Stimulated activated CD4-positive, alpha-beta T cell treated with anti-CD3 and anti-CD28 coated beads, TNF-alpha, amount 100 ng/mL, for 24 hours (primary cell): Measurements from ENCODE around the gene ZNF217.
"Not testable (repeated sequence)": the region's sequence is repeated elsewhere in the genome, so short reads cannot be mapped to it uniquely, and the experiment has no call there.

Experiments used
- DNase-seq, 3 experiments: peaks; one replicate each; pipeline ENCODE4 v3.0.0-alpha.2; 2020; ENCODE audit warnings: low read depth in 3 of 3

Gene ZNF217

DNA sequence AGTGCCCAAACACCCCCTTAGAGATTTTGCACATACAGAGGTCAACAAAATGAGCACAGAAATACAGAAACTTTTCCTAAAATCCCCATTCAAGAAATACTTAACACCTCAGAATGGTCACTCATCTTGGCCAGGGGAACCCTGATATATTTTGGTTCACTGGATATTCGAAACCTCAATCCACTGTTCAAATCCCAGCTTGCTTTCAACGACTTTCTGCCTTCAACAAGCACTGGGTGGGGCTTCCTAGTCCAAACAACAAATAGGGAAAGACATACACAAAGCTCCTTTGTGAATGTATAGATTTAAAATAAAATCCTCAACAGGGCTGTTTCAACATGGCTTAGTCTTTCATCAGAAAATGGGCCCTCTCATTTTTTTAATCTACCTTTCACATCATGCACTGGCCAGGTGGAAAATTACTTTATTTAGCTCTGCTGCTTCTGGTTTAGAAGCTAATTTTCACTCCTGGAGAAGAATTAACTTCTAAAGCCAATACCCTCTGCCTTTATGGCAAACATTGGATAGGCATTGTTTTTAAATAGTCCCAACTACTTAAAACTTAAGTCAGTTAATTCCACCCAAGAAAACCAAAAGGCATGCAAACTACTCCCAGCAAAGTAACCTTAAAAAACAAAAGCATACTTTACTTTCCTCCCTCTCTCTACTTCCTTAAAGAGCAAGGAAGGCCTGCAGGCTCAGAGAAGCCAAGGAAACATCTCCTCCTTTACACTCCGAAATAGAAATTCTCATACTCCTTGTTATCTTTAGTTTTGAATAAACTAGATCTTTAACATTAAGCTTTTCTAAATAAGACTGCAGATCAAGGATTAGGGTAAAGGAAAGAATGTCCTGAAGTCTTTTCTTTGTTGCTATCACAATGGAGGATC lies 9.7 kb downstream of the ZNF217 start:
- not testable (repeated sequence) for DNase-seq

DNA sequence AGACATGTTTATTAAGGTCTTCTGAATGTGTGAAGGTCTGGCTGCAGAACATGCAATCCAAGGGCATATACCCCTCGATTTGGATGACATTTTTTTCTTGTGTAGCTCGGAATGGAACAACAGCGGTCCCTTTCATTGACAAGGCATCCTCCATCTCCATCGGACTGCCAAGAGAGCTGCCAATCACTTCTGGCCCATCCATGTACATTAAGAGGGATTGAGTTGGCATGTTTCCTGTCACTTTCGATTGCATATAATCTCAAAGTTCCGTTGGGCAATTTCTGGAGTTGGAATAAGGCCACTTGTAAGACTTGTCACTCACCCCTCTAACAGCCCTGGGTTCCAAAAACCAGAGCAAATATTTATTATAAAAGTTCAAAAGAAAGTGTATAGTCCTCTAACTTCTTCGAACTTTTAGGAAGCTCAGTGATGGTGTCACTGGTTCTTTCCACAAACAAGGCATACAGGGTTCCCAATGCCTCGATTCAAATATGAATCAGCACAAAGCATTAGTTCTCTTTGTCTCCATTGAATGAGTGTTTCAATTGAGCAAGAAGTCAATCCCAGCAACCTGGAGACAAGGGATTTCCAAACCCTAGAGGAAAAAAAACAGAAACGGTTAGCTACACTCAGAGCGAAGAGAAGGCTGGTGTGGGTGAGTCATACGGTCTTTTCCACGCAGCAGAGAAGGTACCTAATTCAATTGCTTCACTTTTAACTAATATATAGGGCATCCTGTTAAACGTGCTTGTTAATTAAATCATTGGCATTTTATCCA lies 10.9 kb downstream of the ZNF217 start:
- peak in 2 of 3 experiments; percentile 29 to 48 for DNase-seq

DNA sequence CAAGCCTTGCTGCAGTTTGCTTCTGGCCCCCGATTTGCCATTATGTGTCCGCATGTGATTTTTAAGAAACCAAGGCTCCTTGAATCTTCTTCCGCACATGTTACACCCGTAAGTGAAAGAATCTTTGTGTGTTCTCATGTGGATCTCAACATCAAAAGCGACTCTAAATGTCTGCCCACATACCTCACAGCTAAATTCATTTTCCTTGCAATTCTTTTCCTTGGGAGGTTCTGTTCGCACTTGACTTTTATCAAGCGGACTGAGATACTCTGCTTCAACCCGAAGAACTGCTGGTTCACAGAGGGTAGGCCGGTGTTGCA lies 11.4 kb downstream of the ZNF217 start:
- no peak for DNase-seq

DNA sequence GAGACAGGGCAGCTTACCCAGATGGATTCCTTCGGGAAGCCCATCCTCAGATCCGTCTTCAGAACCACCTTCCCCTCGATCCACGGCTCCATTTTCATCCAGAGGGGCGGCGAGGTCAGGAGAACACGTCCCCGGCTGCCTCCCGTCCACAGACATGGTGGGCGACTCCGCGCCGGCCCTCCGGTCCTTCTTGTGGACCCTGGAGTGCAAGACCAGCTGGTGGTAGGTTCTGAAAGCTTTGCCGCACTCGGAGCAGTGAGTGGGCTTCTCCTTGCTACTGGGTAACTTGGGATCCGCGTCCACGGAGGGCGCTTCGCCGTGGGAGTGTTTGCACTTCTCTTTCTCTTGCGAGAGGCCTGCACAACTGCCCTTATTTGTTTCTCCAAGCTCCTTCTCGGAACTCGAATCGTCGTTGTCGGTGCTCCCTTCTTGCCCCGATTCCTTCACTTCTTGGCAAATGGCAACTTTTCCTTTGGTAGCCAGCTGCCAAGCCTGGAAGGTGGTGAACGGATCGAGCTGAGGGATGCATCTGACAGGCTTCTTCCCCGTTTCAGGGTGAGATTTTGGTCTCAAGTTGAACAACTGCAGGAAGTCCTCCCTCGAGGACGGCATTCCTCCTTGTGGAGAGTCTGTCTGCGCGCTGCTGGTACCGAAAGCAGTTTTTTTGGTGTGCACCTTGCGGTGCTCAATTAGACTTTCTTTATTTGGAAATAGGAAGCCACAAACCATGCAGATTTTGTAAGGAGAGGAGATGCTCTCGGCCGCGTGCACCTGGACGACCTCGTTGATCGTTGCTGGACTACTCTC lies 12.0 kb downstream of the ZNF217 start:
- peak in 1 of 3 experiments; percentile 21 for DNase-seq

DNA sequence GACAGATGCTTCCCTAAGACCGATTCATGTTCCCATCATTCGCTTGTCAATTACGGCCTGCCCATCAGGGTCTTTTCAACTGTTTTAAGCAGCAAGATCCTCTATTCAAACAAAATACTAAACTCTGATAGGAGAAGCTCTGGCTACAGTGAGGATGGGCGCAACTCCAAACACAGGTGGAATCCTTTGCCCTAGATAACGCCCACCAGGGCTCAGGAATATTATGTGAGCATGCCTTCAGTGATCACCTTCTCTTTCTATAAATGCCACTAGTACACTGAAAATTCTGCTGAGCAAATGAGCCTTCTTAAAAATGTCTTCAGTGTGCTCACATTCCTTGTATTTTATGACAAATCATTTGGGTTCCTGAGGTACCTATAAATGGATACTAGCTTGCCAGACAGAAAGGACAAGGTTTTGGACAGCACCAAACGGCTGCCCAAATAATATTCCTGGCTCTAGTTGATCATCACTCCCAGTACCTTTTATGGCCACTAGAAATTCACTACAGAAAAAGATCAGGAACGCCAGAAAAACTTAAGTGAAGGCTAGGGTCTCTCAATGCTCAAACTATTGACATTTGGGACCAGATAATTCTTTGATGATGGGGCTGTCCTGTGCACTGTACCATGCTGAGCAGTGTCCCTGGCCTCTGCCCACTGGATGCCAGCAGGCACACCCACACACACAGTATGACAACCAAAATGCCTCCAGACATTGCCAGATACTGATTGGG lies 13.1 kb downstream of the ZNF217 start:
- no peak for DNase-seq

DNA sequence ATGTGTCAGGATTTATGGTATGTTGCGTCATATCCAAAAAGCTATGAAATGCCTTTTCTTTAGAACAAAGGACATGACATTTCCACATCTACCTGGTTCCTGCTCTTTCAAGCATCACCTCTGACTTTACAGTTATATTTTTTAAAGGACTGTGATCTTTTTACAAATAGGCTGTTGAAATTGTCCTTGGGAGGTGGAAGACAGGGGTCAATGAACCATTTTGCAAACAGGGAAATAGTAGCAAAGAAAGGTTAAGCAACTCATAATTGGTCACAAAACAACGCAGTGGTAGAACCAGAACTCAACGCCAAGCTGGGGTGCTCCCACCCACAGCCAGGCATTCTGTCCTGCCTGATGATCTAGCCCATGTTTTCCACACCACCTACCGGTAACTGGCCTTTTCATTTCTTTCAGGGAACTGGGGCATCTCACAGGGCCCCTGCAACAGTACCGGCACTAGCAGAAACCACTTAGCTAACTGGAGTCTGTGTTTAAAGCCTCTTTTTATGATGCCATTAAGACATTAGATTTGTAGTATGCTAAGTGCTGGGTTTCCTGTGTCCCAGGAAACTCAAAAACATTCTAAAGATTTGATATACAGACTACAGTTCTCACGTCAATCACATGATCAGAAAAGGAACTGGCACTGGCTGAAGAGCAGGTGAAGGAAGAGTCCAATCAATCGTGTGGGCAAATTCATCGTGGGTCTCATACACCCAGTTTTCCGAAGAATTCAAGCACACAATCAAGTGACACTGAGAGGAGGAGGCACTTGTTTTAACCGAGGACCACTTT lies 13.9 kb downstream of the ZNF217 start:
- no peak for DNase-seq

DNA sequence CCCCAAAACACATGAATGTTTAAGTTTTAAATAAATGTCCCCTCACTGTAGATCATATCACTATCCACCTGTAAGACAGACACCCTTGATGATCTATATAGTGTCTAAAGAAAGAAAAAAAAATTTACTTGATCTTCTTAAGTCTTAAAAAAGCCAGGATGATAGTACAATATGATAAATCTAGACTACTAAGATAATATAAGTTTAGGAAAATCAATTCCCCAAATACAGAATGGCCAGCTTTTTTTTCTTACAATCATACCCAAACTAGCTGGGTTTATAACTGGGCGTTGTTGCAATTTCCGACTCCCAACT lies 14.4 kb downstream of the ZNF217 start:
- DNase-seq: no peak

DNA sequence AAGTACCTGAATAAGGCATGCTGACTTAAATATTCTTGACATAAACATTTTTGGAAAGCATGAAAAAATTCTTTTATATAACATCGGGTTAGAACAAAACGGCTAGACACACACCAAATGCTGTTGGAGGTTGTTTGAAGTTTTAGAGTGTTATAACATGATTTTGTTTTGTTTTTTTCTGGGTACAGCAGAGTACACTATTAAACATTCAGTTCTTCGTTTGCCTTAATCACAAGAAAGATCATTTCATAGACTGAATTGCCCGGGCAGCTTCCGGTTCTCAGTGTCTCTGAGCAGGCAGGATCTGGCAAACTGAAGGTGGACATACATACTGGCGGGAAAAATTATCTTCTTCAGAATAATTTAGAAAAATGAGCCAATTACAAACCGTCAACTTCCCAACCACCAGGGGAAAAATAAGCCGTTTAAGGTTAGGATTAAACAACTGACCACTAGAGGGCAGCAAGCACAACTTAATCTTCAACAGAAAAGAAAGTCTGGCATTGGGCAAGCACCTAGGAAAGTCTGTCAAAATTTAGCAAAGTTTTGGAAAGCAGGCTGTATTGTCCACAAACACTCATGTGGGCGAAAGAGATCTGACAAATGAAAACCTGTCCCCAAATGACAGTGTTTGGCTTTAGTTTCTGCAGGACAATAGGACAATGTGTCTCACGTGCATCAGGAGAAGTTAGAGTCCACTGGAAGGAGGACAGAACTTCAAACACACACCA lies 15.0 kb downstream of the ZNF217 start:
- DNase-seq: peak in 1 of 3 experiments; percentile 71

DNA sequence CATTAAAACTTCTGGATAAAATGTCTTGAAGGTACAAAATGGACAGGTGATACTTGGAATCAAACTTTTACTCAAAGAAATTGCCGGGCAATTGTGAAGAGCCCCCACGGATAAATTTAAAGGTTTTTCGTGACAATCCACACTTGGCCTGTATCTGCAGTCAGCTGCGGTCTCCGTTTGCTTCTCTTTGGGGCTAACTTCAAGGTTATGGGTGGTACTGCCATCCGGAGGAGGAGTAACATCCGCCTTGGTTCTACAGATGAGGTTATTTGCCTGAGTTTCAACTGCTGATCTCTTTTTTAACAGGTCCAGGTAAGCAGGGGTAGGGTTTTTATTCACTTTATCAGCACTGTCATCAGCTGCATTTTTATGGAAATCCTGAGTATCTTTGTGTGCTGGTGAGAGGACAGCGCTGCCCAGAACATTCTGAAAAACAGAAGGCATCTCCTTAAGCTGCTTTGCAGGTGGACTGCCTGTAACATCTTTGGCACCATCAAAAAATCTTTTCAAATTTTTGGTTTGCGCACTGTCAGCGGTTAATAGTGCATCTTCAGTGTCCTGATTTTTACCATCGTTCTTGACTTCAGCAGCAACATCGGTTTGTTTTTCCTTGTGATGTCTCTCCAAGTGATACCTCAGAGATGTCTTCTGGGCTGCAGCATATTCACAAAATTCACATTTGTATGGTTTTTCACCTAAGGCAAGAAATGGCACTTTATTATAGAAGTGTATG lies 16.9 kb downstream of the ZNF217 start:
- no peak for DNase-seq

DNA sequence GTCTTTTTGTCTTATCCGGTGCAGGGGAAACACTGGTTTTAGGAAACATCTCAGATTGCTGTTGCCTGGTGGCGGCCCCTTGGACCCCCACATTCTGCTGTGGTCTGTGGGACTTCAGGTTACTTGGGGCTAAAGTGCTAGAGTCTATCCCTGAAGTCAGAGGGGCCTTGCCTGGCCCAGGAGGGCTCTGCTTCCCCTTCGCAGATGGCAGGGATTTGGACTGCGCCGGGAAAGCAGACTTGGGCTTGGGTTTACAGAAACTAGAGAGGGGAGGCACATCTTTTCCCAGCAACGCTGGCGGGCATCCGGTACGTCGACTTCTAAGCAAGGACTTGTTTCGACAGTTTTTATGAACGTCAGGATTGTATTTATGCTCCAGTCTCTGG lies 17.5 kb downstream of the ZNF217 start:
- no peak for DNase-seq

DNA sequence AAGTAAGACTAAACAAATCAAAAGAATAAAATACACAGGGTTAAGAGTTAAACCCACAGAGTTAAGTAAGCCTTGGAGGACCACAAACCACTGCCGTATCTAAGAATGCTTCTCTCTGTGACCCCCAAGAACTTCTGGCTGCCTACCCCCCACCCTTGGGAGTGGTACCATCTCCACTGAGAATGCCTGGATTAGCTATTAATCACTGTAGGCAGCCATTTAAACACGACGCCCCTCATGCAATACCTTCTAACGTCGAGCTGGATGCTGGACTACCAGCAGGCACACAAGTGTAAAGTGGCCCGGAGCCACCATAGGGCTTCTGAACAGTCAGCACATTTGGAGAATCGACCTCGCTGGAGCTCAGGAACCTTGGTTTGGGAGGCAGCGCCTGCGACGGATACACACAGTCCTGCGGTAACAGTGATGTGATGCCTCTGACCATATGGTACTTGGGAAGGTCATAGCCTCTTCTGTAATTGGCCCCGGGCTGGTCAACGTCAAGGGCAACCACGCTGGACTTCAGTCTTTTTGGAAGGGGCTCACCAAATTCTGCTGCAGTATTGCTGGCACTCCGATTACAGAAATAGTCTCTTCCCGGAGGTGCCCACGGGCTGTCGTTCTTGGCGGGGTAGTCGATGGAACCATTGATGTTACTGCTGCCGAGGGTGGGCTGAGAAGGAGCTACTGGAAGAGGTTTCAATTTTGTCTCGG lies 18.0 kb downstream of the ZNF217 start:
- DNase-seq: no peak

DNA sequence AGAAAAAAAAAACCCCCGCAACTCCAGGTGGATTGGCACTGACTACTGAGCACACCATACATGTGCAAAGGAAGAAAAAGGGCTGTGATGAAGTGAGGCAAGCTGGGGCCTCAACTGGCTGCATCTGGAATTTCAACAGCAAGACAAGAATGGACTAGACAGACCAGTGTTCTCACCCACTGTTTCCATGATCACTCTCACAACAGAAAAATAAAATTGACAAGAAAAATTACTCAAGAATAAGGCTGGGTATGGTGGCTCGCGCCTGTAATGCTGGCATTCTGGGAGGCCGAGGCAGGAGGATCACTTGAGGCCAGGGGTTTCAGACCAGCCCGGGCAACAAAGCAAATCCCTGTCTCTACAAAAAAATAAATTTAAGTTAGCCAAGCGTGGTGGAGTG lies 18.8 kb downstream of the ZNF217 start:
- no peak for DNase-seq

DNA sequence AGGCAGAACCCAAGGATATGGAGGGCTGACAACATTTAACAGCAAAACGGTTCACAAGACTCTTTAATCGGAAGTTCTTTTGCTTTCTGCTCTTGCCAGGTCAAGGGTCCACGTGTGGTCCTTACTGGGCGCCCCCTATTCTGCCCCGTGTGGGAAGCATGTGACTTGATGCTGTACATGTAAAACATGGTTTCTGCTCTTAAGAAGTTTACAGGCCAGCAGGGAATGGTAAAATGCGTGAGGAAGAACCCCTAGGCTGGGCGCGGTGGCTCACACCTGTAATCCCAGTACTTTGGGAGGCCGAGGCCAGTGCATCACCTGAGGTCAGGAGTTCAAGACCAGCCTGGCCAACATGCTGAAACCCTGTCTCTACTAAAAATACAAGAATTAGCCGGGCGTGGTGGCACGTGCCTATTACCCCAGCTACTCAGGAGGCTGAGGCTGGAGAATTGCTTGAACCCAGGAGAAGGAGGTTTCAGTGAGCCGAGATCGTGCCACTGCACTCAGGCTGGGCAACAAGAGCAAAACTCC lies 19.3 kb downstream of the ZNF217 start:
- no peak for DNase-seq

DNA sequence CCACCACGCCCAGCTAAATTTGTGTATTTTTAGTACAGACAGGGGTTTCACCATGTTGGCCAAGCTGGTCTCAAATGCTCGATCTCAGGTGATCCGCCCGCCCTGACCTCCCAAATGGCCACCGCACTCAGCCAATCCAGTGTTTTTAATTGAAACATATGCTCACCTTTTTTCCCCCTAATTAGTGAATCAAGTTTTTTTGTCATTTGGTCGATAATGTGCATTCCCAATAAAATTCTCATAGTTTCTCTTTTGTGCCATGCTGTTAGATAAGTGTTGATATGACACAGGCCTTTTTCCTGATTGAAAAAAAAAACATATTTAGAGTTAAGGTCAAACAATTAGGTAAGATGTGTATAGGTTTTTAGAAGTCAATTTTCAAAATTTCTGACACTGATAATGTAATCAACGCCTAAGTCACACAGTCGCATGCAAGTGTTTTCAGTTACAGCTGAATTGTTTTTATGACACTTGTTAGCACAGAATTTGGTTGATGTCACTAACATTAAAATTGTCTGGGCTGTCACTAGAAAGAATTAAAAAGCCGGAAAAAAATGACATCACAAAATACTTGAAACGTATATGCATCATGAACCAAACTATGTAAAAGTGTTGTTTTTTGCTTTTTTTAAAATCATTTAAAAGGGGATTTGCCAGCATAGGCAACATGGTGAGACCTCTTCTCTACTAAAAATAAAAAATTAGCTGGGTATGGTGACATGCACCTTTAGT lies 21.9 kb downstream of the ZNF217 start:
- DNase-seq: no peak

DNA sequence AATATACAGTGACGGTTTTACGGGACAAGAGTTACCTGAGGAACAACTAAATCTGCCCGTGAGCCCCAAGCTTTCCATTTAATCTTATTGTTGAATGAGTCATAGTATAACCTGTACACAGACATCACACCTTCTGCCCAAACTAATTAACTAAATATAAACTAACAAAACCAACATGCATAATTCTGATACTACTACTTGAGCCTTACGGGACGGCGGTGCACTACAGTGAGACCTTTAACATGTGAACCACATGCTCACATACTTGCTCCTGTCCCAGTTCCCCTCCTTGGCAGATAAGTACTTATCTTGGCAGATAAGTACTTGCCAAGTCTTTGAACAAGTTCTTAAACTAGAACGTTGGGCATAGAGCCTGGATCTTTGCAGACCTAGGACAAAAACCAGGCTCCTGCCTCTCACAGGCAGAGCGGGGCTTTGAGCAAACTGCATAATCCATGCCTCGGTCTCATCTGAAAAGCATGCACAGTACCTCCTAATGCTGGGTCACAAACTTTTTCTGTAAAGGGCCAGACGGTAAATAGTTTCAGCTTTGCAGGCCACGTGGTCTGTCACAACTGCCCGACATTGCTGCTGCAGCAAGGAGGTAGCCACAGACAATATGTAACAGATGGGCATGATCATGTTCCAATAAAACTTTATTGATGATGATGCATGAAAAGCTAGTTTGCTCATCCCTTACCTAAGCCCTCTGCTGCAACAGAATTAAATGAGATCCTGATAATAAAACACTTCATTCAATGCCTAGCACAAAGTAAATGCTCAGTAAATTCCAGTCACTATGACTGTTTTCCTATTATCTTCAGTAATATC lies 23.0 kb downstream of the ZNF217 start:
- DNase-seq: no peak

DNA sequence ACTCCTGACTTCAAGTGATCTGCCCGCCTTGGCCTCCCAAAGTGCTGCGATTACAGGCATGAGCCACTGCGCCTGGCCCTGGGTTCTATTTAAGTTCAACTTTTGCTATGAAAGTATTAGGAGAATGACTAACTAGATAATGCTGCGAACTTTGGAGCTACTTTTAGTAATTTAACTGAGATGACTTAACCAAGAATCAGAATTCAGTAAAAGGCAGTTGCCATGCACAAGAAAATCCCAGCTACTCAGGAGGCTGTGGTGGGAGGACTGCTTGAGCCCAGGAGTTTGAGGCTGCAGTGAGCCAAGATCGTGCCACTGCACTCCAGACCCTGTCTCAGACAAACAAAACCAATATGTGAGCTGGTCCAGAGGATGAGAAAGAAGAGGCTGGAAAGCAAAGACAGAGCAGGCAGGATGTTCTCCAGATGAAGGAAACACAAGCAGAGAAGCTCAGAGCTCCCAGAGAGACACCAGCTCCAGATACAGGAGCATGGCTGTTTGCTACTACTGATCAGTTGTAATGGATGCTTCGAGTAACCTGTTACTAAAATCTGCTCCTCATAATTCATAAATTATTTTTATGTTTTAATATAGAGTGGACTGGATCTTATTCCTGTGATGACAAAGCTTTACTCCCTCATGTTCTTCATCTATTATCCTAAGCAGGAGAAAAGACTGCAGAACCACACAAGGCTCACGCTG lies 23.9 kb downstream of the ZNF217 start:
- no peak for DNase-seq
